IMR-90 (cell line): ENCODE measurements around the gene RNU5D-1. TPM values are rescaled to one million over a fixed set of nuclear protein-coding genes. Genes with fewer than 3 reads are reported as not detected.

Experiments
- ATAC-seq: fragments of 200-7000 bp; cut with Tn5 transposase; 2 replicates; pipeline ENCODE4 v1.9.1; 2020; ENCODE audit warnings: low read depth, mild to moderate bottlenecking, moderate library complexity
- BruUV-seq: library from RNA; stranded (reverse); fragments of 400-500 nt; replicated peaks from 2 replicates; lab custom pipeline; 2021; lab: Mats Ljungman, UMichigan
- CTCF ChIA-PET: fragments of 300-600 bp; formaldehyde crosslinking; extraction: SDS; loops from one replicate; lab custom pipeline; 2021; ENCODE audit warnings: antibody characterized with exemption; lab: Yijun Ruan, JAX
- POLR2A ChIA-PET: fragments of 300-600 bp; sonication (Branson Sonifier 250); formaldehyde crosslinking; loops from one replicate; lab custom pipeline; 2022; ENCODE audit warnings: antibody characterized with exemption; ENCODE audit not compliant: unreplicated experiment; lab: Charles Lee
- DNase-seq: peaks from one replicate; pipeline ENCODE4 v3.0.0; 2013
- H2AFZ ChIP-seq: replicated peaks from 2 replicates; pipeline ENCODE3; 2013; ENCODE audit warnings: low read length, mild to moderate bottlenecking; ENCODE audit not compliant: poor library complexity
- H2AK5ac ChIP-seq: 2 replicates; pipeline ENCODE4 v1.6.1; 2013; ENCODE audit warnings: low read depth, low read length, inconsistent platforms
- H2AK9ac ChIP-seq: replicated peaks from 2 replicates; pipeline ENCODE3; 2013; ENCODE audit warnings: mild to moderate bottlenecking, low read depth, low read length, moderate library complexity; ENCODE audit not compliant: poor library complexity
- H2BK120ac ChIP-seq: 2 replicates; pipeline ENCODE4 v1.6.1; 2013; ENCODE audit warnings: low read depth, low read length, inconsistent platforms
- H2BK15ac ChIP-seq: 3 replicates; pipeline ENCODE4 v1.6.1; 2013; ENCODE audit warnings: low read depth, low read length, inconsistent platforms
- H2BK20ac ChIP-seq: 2 replicates; pipeline ENCODE4 v1.6.1; 2013; ENCODE audit warnings: low read depth, mild to moderate bottlenecking, inconsistent platforms, low read length, moderate library complexity
- H2BK5ac ChIP-seq: 2 replicates; pipeline ENCODE4 v1.6.1; 2013; ENCODE audit warnings: mild to moderate bottlenecking, low read depth, low read length, inconsistent platforms; ENCODE audit not compliant: poor library complexity, severe bottlenecking
- H3K14ac ChIP-seq: replicated peaks from 2 replicates; pipeline ENCODE4 v1.6.1; 2013; ENCODE audit warnings: low read depth, low read length, inconsistent platforms
- H3K18ac ChIP-seq: 2 replicates; pipeline ENCODE4 v1.6.1; 2013; ENCODE audit warnings: low read depth, low read length, control low read depth
- H3K23ac ChIP-seq: 2 replicates; pipeline ENCODE4 v1.6.1; 2013; ENCODE audit warnings: low read depth, low read length, inconsistent platforms
- H3K27ac ChIP-seq: 2 replicates; pipeline ENCODE4 v1.5.1; 2013; ENCODE audit warnings: mild to moderate bottlenecking, control low read depth, low read length; ENCODE audit not compliant: insufficient read depth
- H3K27me3 ChIP-seq: 2 replicates; pipeline ENCODE4 v1.6.1; 2013; ENCODE audit warnings: low read length; ENCODE audit not compliant: control insufficient read depth, insufficient read depth
- H3K36me3 ChIP-seq: 2 replicates; pipeline ENCODE4 v1.6.1; 2013; ENCODE audit warnings: low read length, mixed read lengths; ENCODE audit not compliant: control insufficient read depth, insufficient read depth
- H3K4ac ChIP-seq: 2 replicates; pipeline ENCODE4 v1.6.1; 2013; ENCODE audit warnings: low read depth, low read length, inconsistent platforms
- H3K4me1 ChIP-seq: 2 replicates; pipeline ENCODE4 v1.6.1; 2013; ENCODE audit warnings: low read length, mixed read lengths; ENCODE audit not compliant: control insufficient read depth, insufficient read depth
- H3K4me2 ChIP-seq: 2 replicates; pipeline ENCODE4 v1.6.1; 2013; ENCODE audit warnings: low read depth, mild to moderate bottlenecking, control low read depth, low read length, moderate library complexity
- H3K4me3 ChIP-seq: 2 replicates; pipeline ENCODE4 v1.5.1; 2013; ENCODE audit warnings: low read depth, mild to moderate bottlenecking, control low read depth, low read length, moderate library complexity; ENCODE audit not compliant: insufficient read depth
- H3K56ac ChIP-seq: 2 replicates; pipeline ENCODE4 v1.6.1; 2013; ENCODE audit warnings: low read length, inconsistent platforms; ENCODE audit not compliant: insufficient read depth; ENCODE audit errors: extremely low read depth
- H3K79me1 ChIP-seq, 2 experiments: 2 replicates each; pipeline ENCODE4 v1.6.1; 2013; ENCODE audit warnings: low read length in 2 of 2, inconsistent platforms in 1 of 2, low read depth in 1 of 2
- H3K9ac ChIP-seq: 2 replicates; pipeline ENCODE4 v1.6.1; 2013; ENCODE audit warnings: low read depth, low read length, control low read depth
- H3K9me1 ChIP-seq: 2 replicates; pipeline ENCODE4 v1.6.1; 2013; ENCODE audit warnings: low read length, inconsistent platforms; ENCODE audit not compliant: insufficient read depth
- H3K9me3 ChIP-seq: 2 replicates; pipeline ENCODE4 v1.6.1; 2013; ENCODE audit warnings: low read length; ENCODE audit not compliant: control insufficient read depth, insufficient read depth
- H4K20me1 ChIP-seq: 2 replicates; pipeline ENCODE4 v1.6.1; 2013; ENCODE audit warnings: low read length, inconsistent platforms; ENCODE audit not compliant: insufficient read depth
- H4K5ac ChIP-seq: 2 replicates; pipeline ENCODE4 v1.6.1; 2013; ENCODE audit warnings: mild to moderate bottlenecking, low read depth, low read length, control low read depth
- H4K8ac ChIP-seq, 2 experiments: 2 replicates each; pipeline ENCODE4 v1.6.1; 2013; ENCODE audit warnings: low read depth in 2 of 2, low read length in 2 of 2, control low read depth in 1 of 2, inconsistent platforms in 1 of 2
- H4K91ac ChIP-seq: 2 replicates; pipeline ENCODE4 v1.6.1; 2013; ENCODE audit warnings: low read depth, low read length, inconsistent platforms; ENCODE audit not compliant: insufficient read depth
- CEBPB ChIP-seq: IDR thresholded peaks from 2 replicates; pipeline ENCODE4 v1.6.1; 2012; ENCODE audit warnings: low read depth, low read length, improper control_type of control experiment
- CHD1 ChIP-seq: IDR thresholded peaks from 2 replicates; pipeline ENCODE4 v1.6.1; 2012; ENCODE audit warnings: low read depth, low read length, improper control_type of control experiment
- POLR2A ChIP-seq: IDR thresholded peaks from 2 replicates; pipeline ENCODE4 v1.6.1; 2012; ENCODE audit warnings: mild to moderate bottlenecking, low read depth, low read length
- RAD21 ChIP-seq: IDR thresholded peaks from 2 replicates; pipeline ENCODE4 v1.6.1; 2012; ENCODE audit warnings: low read length, improper control_type of control experiment
- SMC3 ChIP-seq: fragments of 150-350 bp; IDR thresholded peaks from 2 replicates; pipeline ENCODE4 v1.6.1; 2016; ENCODE audit warnings: low read depth, mild to moderate bottlenecking, antibody characterized with exemption, low read length, moderate library complexity
- WGBS, 2 experiments: methylation state at CpG; one replicate each; pipeline versions ENCODE4 v1.1.5 to v1.1.7; 2013; ENCODE audit warnings: missing lambda C conversion rate in 2 of 2; ENCODE audit not compliant: insufficient read length in 1 of 2; ENCODE audit errors: extremely low coverage in 2 of 2; 5-methylcytosine and 5-hydroxymethylcytosine counted together
- dilution Hi-C: fragments of 300-500 bp; cut with HindIII; formaldehyde crosslinking; loops from one replicate; pipeline ENCODE4 v1.14.3; 2018; ENCODE audit warnings: low sequenced_read_pairs; ENCODE audit not compliant: unreplicated experiment
- in situ Hi-C: fragments of 300-500 bp; cut with MboI; formaldehyde crosslinking; loops from 3 replicates; pipeline ENCODE4 v1.14.3; 2019; ENCODE audit warnings: low sequenced_read_pairs, inconsistent platforms, mixed read lengths
- intact Hi-C: fragments of 100-400 bp; cut with micrococcal nuclease; formaldehyde crosslinking; loops from 2 replicates; pipeline ENCODE4 v1.10.0; 2022
- polyA plus RNA-seq, 3 experiments: library from polyadenylated mRNA; depleted of rRNA; stranded (reverse); fragments of >200 nt; gene quantifications; 2 replicates each; pipeline ENCODE4 v1.2.3, GENCODE V29; 2012; ENCODE audit warnings: low replicate concordance in 1 of 3
- total RNA-seq: library from RNA; depleted of rRNA; stranded (reverse); fragments of >200 nt; gene quantifications from 2 replicates; pipeline ENCODE4 v1.2.3, GENCODE V29; 2012
- TF ChIP-seq, protein P1 (sequence below): fragments of 150-350 bp; IDR thresholded peaks from 2 replicates; pipeline ENCODE4 v1.6.1; 2016; ENCODE audit warnings: low read depth, mild to moderate bottlenecking, low read length, moderate library complexity, borderline replicate concordance

RNU5D-1 gene
- total and polyA plus RNA-seq, 2 of the 4 experiments (the other 2 are of a cell fraction): not detected

DNA sequence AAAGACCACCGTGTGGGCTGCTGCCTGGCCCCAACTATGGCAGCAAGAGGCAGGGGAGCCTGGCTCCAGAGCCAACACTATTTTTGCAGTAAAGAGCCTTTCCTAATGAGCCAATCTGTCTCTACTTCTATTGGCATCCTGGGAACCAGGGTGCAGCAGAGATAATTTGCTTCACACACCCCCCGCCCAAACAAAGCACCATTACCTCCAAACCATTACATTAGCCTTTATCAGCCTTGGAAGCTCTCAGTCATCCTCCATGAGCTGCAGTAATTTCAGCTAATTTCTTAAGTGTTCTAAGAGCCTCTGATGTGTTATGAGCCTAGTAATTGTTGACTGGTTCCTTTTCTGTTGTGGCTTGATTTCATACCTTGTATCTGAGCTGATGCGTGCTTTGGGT lies 34.9 kb downstream of the RNU5D-1 start:
- Histone ChIP-seq H2BK120ac (no peak overlapping the region), H3K4me2 (no peak overlapping the region), H4K20me1 (no peaks in the 10 kb centered on the region), H3K27me3 (peaks cover 14% of the 10 kb centered on the region), H3K4me3 (no peak overlapping the region), H4K5ac (no peak overlapping the region), H4K8ac (no peak overlapping the region), H4K91ac (no peak overlapping the region), H3K4me1 (peaks cover 2% of the 10 kb centered on the region; the same call in 1 of the 2 replicates), H2BK20ac (no peak overlapping the region), H3K18ac (no peak overlapping the region), H3K9me1 (no peaks in the 10 kb centered on the region), H3K9me3 (no peaks in the 10 kb centered on the region), H3K56ac (no peak overlapping the region), H3K4ac (no peak overlapping the region), H3K79me1 (no peaks in the 10 kb centered on the region), H3K27ac (no peak overlapping the region), H3K36me3 (no peaks in the 10 kb centered on the region), H3K23ac (no peak overlapping the region), H2AK5ac (no peak overlapping the region), H3K14ac (no peak overlapping the region), H3K9ac (no peak overlapping the region), H2AK9ac (no peak overlapping the region), H2BK15ac (no peak overlapping the region), H2BK5ac (no peak overlapping the region), H2AFZ (no peak overlapping the region)
- WGBS, 2 experiments: no CpG with 5 or more reads among the region's 3 CpGs
- no peak for TF ChIP-seq CHD1
- TF ChIP-seq SMC3: no peak
- TF ChIP-seq POLR2A: no peak
- TF ChIP-seq, protein P1, sequence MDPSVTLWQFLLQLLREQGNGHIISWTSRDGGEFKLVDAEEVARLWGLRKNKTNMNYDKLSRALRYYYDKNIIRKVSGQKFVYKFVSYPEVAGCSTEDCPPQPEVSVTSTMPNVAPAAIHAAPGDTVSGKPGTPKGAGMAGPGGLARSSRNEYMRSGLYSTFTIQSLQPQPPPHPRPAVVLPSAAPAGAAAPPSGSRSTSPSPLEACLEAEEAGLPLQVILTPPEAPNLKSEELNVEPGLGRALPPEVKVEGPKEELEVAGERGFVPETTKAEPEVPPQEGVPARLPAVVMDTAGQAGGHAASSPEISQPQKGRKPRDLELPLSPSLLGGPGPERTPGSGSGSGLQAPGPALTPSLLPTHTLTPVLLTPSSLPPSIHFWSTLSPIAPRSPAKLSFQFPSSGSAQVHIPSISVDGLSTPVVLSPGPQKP: no peak
- TF ChIP-seq CEBPB: no peak
- TF ChIP-seq RAD21: no peak
- no peak for DNase-seq
- in situ Hi-C loops (no loop called here), intact Hi-C loops (no loop called here), dilution Hi-C loops (no loop called here)
- ATAC-seq: no peak
- ChIA-PET POLR2A (no interaction called here), CTCF (interaction anchor here (0.5 to 0.8 kb wide), 2 partner anchors 8 to 22 kb away, joined by 3 read pairs; no protein-coding TSS in a partner anchor)
- BruUV-seq: no TSS peak
